GM19035 (cell line): ENCODE results near the gene GGT1.
"Not testable (repeated sequence)": the region's sequence is repeated elsewhere in the genome, so short reads cannot be mapped to it uniquely, and the experiment has no call there.

Experiments used
- ATAC-seq: cut with Tn5 transposase; IDR thresholded peaks from one replicate; pipeline ENCODE4 v1.9.1; 2021; ENCODE audit not compliant: unreplicated experiment

Gene GGT1

GRCh38 chr22:24583221-24584165 lies 19.5 kb upstream of the GGT1 start:
- no peak for ATAC-seq

GRCh38 chr22:24584166-24584790 lies 18.7 kb upstream of the GGT1 start:
- no peak for ATAC-seq

GRCh38 chr22:24584871-24585411 lies 18.1 kb upstream of the GGT1 start:
- no peak for ATAC-seq

- no peak for ATAC-seq
Measured at GRCh38 chr22:24585461-24585860, 17.5 kb upstream of the GGT1 start.

GRCh38 chr22:24585927-24586546 lies 17.0 kb upstream of the GGT1 start:
- ATAC-seq = no peak

GRCh38 chr22:24587251-24587650 lies 15.7 kb upstream of the GGT1 start:
- ATAC-seq = no peak

- no peak for ATAC-seq
Measured at GRCh38 chr22:24587948-24588347, 15.0 kb upstream of the GGT1 start.

- ATAC-seq = no peak
Measured at GRCh38 chr22:24588381-24588756, 14.6 kb upstream of the GGT1 start.

GRCh38 chr22:24588757-24589481 lies 14.1 kb upstream of the GGT1 start:
- ATAC-seq = no peak

- ATAC-seq = no peak
Measured at GRCh38 chr22:24589518-24590030, 13.4 kb upstream of the GGT1 start.

- no peak for ATAC-seq
Measured at GRCh38 chr22:24590596-24591173, 12.3 kb upstream of the GGT1 start.

- ATAC-seq = no peak
Measured at GRCh38 chr22:24591286-24591830, 11.6 kb upstream of the GGT1 start.

- ATAC-seq = no peak
Measured at GRCh38 chr22:24592058-24592850, 10.7 kb upstream of the GGT1 start.

GRCh38 chr22:24592851-24593558 lies 10.0 kb upstream of the GGT1 start, which contains the start of gene LRRC75B:
LRRC75B (minus strand) TSS chr22:24593073; CDS start chr22:24593039, 34 bp downstream.
- ATAC-seq = peak; percentile 76

GRCh38 chr22:24593559-24593835 lies 9.5 kb upstream of the GGT1 start:
- not testable (repeated sequence) for ATAC-seq

GRCh38 chr22:24593836-24594568 lies 9.0 kb upstream of the GGT1 start:
- ATAC-seq = no peak

GRCh38 chr22:24594569-24595120 lies 8.3 kb upstream of the GGT1 start:
- no peak for ATAC-seq

- ATAC-seq = no peak
Measured at GRCh38 chr22:24595228-24595627, 7.8 kb upstream of the GGT1 start.
